Thoracic aorta (tissue), 2 donors: ENCODE data around the gene HLA-A. TPM values are rescaled to one million over a fixed set of nuclear protein-coding genes. Genes with fewer than 3 reads are reported as not detected.
A peak's percentile ranks its signal among the peaks of the same experiment; 100 is the strongest.
"Not testable (repeated sequence)": the region's sequence is repeated elsewhere in the genome, so short reads cannot be mapped to it uniquely, and the experiment has no call there.

Source experiments
- ATAC-seq: fragments of 150-250 bp; one replicate; pipeline ENCODE4 v1.8.0; 2017; ENCODE audit warnings: low read depth; ENCODE audit not compliant: insufficient number of reproducible peaks, low FRiP score
- DNase-seq: peaks from one replicate; pipeline ENCODE4 v3.0.0-alpha.2; 2020; ENCODE audit warnings: low spot score
- H3K27ac ChIP-seq, 2 donors: fragments of 200-600 bp; sonication (generic); 1 replicate in 1 of 2; 2 replicates in 1 of 2; pipeline ENCODE4 v1.5.1; 2016; ENCODE audit warnings: mild to moderate bottlenecking in 2 of 2, moderate library complexity in 2 of 2
- H3K27me3 ChIP-seq: fragments of 200-600 bp; sonication (generic); replicated peaks from 2 replicates; pipeline ENCODE4 v1.6.0; 2016; ENCODE audit warnings: mild to moderate bottlenecking; ENCODE audit not compliant: insufficient read depth
- H3K36me3 ChIP-seq: fragments of 200-600 bp; sonication (generic); one replicate; pipeline ENCODE4 v1.5.1; 2016
- H3K4me1 ChIP-seq, 2 donors: fragments of 200-600 bp; sonication (generic); 1 replicate in 1 of 2; 2 replicates in 1 of 2; pipeline versions ENCODE4 v1.5.1 to v1.6.0; 2016; ENCODE audit warnings: low read depth in 2 of 2, mild to moderate bottlenecking in 1 of 2; ENCODE audit not compliant: control insufficient read depth in 1 of 2
- H3K4me3 ChIP-seq: fragments of 200-600 bp; sonication (generic); 2 replicates; pipeline ENCODE4 v1.5.1; 2016; ENCODE audit warnings: mild to moderate bottlenecking
- H3K9me3 ChIP-seq: fragments of 200-600 bp; sonication (generic); 2 replicates; pipeline ENCODE4 v1.5.1; 2016
- CTCF ChIP-seq: fragments of 200-600 bp; sonication (generic); IDR thresholded peaks from one replicate; pipeline ENCODE4 v1.5.1; 2019; ENCODE audit warnings: antibody characterized with exemption
- total RNA-seq, 2 donors: library from RNA; depleted of rRNA; stranded (reverse); fragments of >200 nt; gene quantifications; one replicate each; pipeline versions ENCODE4 v1.1.0 to v1.2.3, GENCODE V29; 2016

Gene HLA-A
- total RNA-seq, 2 donors from 2014 or later: 525 to 870 TPM

DNA sequence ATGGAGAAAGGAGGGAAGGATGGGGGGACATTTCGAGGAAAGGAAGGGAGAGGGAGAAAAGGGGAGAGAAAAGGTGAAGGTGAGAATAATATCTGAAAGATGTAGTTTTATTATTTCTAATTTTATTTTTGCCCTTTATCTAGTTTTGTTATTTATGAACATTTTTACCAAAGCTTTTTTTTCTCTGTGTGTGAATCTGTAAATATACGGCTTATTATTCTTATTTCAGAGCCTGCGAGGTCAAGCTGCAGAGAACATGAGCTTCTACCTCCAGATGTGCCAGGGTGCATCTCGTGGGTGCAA, 35.0 kb downstream of the HLA-A start:
- no peak for TF ChIP-seq CTCF
- Histone ChIP-seq H3K9me3 (no peaks in the 10 kb centered on the region), H3K27me3 (no peaks in the 10 kb centered on the region), H3K36me3 (no peaks in the 10 kb centered on the region), H3K4me3 (peak overlapping the region; percentile 90), H3K27ac (peak overlapping the region; percentile 96 to 98), H3K4me1 (peaks cover 6 to 16% of the 10 kb centered on the region in 2 donors)
- ATAC-seq (no peak), DNase-seq (no peak)

GRCh38 chr6:29980013-29980412, 37.7 kb downstream of the HLA-A start:
- ATAC-seq, H3K4me1 ChIP-seq, H3K4me3 ChIP-seq, H3K9me3 ChIP-seq, H3K27ac ChIP-seq, H3K27me3 ChIP-seq, DNase-seq, H3K36me3 ChIP-seq: not testable (repeated sequence)

DNA sequence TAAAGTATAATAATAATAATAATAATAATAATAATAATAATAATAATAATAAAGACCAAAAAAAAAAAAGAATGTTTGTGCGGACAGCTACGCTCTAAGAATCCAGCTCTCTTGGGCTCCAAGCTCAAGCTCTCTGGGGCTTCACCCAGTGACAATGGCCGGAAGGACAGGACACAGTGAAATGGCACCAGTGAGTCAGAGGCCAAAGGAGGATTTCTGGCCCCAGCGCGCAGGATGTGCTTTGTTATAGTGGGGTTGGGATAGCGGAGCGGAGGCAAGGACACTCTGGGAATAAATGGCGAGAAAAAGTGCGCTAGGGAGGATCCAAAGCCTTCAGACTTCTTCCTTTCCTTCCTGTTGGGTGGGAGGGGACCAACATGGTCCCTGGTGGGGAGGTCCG, 38.2 kb downstream of the HLA-A start:
- TF ChIP-seq CTCF: no peak
- no peak for DNase-seq
- Histone ChIP-seq H3K4me1 (peaks cover 0 to 5% of the 10 kb centered on the region in 2 donors), H3K27ac (no peak overlapping the region), H3K4me3 (no peak overlapping the region), H3K36me3 (no peaks in the 10 kb centered on the region), H3K9me3 (no peaks in the 10 kb centered on the region), H3K27me3 (no peaks in the 10 kb centered on the region)
- ATAC-seq: no peak

- no peaks in the 10 kb centered on the region for H3K4me1 ChIP-seq
- no peaks in the 10 kb centered on the region for H3K27me3 ChIP-seq
- H3K9me3 ChIP-seq: no peaks in the 10 kb centered on the region
- TF ChIP-seq CTCF: no peak
- no peak for ATAC-seq
- no peak overlapping the region for H3K4me3 ChIP-seq
- H3K36me3 ChIP-seq: no peaks in the 10 kb centered on the region
- H3K27ac ChIP-seq: no peak overlapping the region
- DNase-seq: no peak
Observed at GRCh38 chr6:29981211-29981812, 39.0 kb downstream of the HLA-A start.

GRCh38 chr6:29982097-29982496, 39.8 kb downstream of the HLA-A start:
- Histone ChIP-seq H3K36me3 (no peaks in the 10 kb centered on the region), H3K4me1 (no peaks in the 10 kb centered on the region), H3K9me3 (no peaks in the 10 kb centered on the region), H3K27me3 (no peaks in the 10 kb centered on the region), H3K4me3 (no peak overlapping the region), H3K27ac (no peak overlapping the region)
- no peak for TF ChIP-seq CTCF
- no peak for ATAC-seq
- DNase-seq: no peak

DNA sequence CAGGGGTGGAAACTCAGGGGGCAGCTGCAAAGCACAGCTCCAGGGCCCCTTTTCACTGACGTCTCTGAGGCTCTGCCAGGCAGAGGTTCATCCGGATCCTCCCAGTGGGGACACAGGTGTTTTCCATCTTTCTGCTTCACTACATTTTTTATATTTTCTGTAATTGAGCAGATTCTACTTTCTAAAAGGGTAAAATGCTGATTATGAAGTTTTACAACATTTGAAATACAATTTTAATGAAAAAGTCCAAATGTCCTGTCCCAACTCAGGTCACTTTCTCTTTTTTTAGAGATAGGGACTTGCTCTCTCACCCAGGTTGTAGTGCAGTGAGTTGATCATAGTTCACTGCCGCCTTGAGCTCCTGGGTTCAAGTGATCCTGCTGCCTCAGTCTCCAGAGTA, 41.9 kb downstream of the HLA-A start:
- Histone ChIP-seq H3K4me3 (no peak overlapping the region), H3K9me3 (no peaks in the 10 kb centered on the region), H3K27me3 (no peaks in the 10 kb centered on the region), H3K36me3 (no peaks in the 10 kb centered on the region), H3K4me1 (no peaks in the 10 kb centered on the region), H3K27ac (no peak overlapping the region)
- DNase-seq (no peak), ATAC-seq (no peak)
- no peak for TF ChIP-seq CTCF
